Hindlimb muscle (tissue), 1 donor: Measurements from ENCODE around the gene RALGAPA2. TPM values are rescaled to one million over a fixed set of nuclear protein-coding genes. Genes with fewer than 3 reads are reported as not detected.
"Not testable (repeated sequence)": the region's sequence is repeated elsewhere in the genome, so short reads cannot be mapped to it uniquely, and the experiment has no call there.

Source experiments
- DNase-seq: peaks from one replicate; pipeline ENCODE4 v3.0.0-alpha.2; 2013
- polyA plus RNA-seq: library from polyadenylated mRNA; unstranded; fragments of 120-200 nt; gene quantifications from one replicate; pipeline ENCODE4 v1.2.1, GENCODE V29; 2013; ENCODE audit not compliant: insufficient read length

RALGAPA2 gene
- polyA plus RNA-seq, 1 donor = 10.9 TPM

- DNase-seq = peak; percentile 30
Measured at GRCh38 chr20:20568604-20569205, 143.7 kb downstream of the RALGAPA2 start.

GRCh38 chr20:20567712-20568111 lies 144.7 kb downstream of the RALGAPA2 start:
- DNase-seq = no peak

- no peak for DNase-seq
Measured at GRCh38 chr20:20566516-20566915, 145.9 kb downstream of the RALGAPA2 start.

- DNase-seq = no peak
Measured at GRCh38 chr20:20564279-20564678, 148.2 kb downstream of the RALGAPA2 start.

GRCh38 chr20:20562507-20562906 lies 149.9 kb downstream of the RALGAPA2 start:
- DNase-seq = no peak

- DNase-seq = no peak
Measured at GRCh38 chr20:20561841-20562240, 150.6 kb downstream of the RALGAPA2 start.

GRCh38 chr20:20561172-20561571 lies 151.3 kb downstream of the RALGAPA2 start:
- DNase-seq = no peak

GRCh38 chr20:20557406-20557805 lies 155.0 kb downstream of the RALGAPA2 start:
- DNase-seq = no peak

- DNase-seq = no peak
Measured at GRCh38 chr20:20555838-20556237, 156.6 kb downstream of the RALGAPA2 start.

- no peak for DNase-seq
Measured at GRCh38 chr20:20554951-20555350, 157.5 kb downstream of the RALGAPA2 start.

GRCh38 chr20:20553541-20553940 lies 158.9 kb downstream of the RALGAPA2 start:
- no peak for DNase-seq

GRCh38 chr20:20552076-20552475 lies 160.4 kb downstream of the RALGAPA2 start:
- no peak for DNase-seq

- DNase-seq = no peak
Measured at GRCh38 chr20:20551409-20551808, 161.0 kb downstream of the RALGAPA2 start.

- no peak for DNase-seq
Measured at GRCh38 chr20:20549704-20550103, 162.7 kb downstream of the RALGAPA2 start.

GRCh38 chr20:20549267-20549612 lies 163.2 kb downstream of the RALGAPA2 start:
- no peak for DNase-seq

- no peak for DNase-seq
Measured at GRCh38 chr20:20548527-20549266, 163.7 kb downstream of the RALGAPA2 start.

GRCh38 chr20:20547876-20548266 lies 164.6 kb downstream of the RALGAPA2 start:
- no peak for DNase-seq

- DNase-seq = no peak
Measured at GRCh38 chr20:20547221-20547875, 165.1 kb downstream of the RALGAPA2 start.

- no peak for DNase-seq
Measured at GRCh38 chr20:20546402-20546801, 166.0 kb downstream of the RALGAPA2 start.

- not testable (repeated sequence) for DNase-seq
Measured at GRCh38 chr20:20543348-20543747, 169.1 kb downstream of the RALGAPA2 start.

- no peak for DNase-seq
Measured at GRCh38 chr20:20536240-20536933, 176.1 kb downstream of the RALGAPA2 start.

- DNase-seq = no peak
Measured at GRCh38 chr20:20535051-20535450, 177.4 kb downstream of the RALGAPA2 start.

- no peak for DNase-seq
Measured at GRCh38 chr20:20531283-20531682, 181.2 kb downstream of the RALGAPA2 start.
